ENCODE measurements around the gene RSRP1.

RSRP1 gene

GRCh38 chr1:25216123-25216522 is 31.1 kb downstream of the RSRP1 start:
- DNase-seq = no peak

GRCh38 chr1:25212725-25213124 is 34.5 kb downstream of the RSRP1 start:
- DNase-seq = no peak

- no peak for DNase-seq
Measured at GRCh38 chr1:25210728-25211127, 36.5 kb downstream of the RSRP1 start.

- DNase-seq = no peak
Measured at GRCh38 chr1:25209516-25209915, 37.7 kb downstream of the RSRP1 start.

- no peak for DNase-seq
Measured at GRCh38 chr1:25208561-25209222, 38.6 kb downstream of the RSRP1 start.

GRCh38 chr1:25208092-25208491 is 39.2 kb downstream of the RSRP1 start:
- DNase-seq = no peak

GRCh38 chr1:25206201-25206600 is 41.1 kb downstream of the RSRP1 start:
- DNase-seq = no peak

GRCh38 chr1:25205786-25206185 is 41.5 kb downstream of the RSRP1 start:
- no peak for DNase-seq

- DNase-seq = no peak
Measured at GRCh38 chr1:25204797-25205480, 42.3 kb downstream of the RSRP1 start.

GRCh38 chr1:25201006-25201405 is 46.2 kb downstream of the RSRP1 start:
- no peak for DNase-seq

- no peak for DNase-seq
Measured at GRCh38 chr1:25199819-25200620, 47.2 kb downstream of the RSRP1 start.

GRCh38 chr1:25198663-25199252 is 48.5 kb downstream of the RSRP1 start:
- no peak for DNase-seq

- DNase-seq = no peak
Measured at GRCh38 chr1:25197982-25198662, 49.1 kb downstream of the RSRP1 start.

GRCh38 chr1:25197235-25197975 is 49.8 kb downstream of the RSRP1 start:
- DNase-seq = no peak

- no peak for DNase-seq
Measured at GRCh38 chr1:25196830-25197229, 50.4 kb downstream of the RSRP1 start.

- DNase-seq = no peak
Measured at GRCh38 chr1:25195835-25196234, 51.4 kb downstream of the RSRP1 start.

- DNase-seq = no peak
Measured at GRCh38 chr1:25194572-25195020, 52.7 kb downstream of the RSRP1 start.

GRCh38 chr1:25194054-25194453 is 53.2 kb downstream of the RSRP1 start:
- DNase-seq = no peak

GRCh38 chr1:25193229-25193628 is 54.0 kb downstream of the RSRP1 start:
- no peak for DNase-seq
